Duodenal mucosa (tissue), 2 donors: ENCODE measurements around the gene DCTD.
"Not testable (repeated sequence)": the region's sequence is repeated elsewhere in the genome, so short reads cannot be mapped to it uniquely, and the experiment has no call there.

Source experiments
- H3K27ac ChIP-seq: one replicate; pipeline ENCODE4 v1.7.0; 2013; ENCODE audit warnings: low read depth, low read length
- H3K27me3 ChIP-seq, 2 donors: one replicate each; pipeline ENCODE4 v1.7.0; 2013; ENCODE audit warnings: low read length in 2 of 2, control low read depth in 1 of 2; ENCODE audit not compliant: insufficient read depth in 2 of 2, control insufficient read depth in 1 of 2
- H3K36me3 ChIP-seq, 2 donors: one replicate each; pipeline ENCODE4 v1.7.0; 2013; ENCODE audit warnings: low read length in 2 of 2, control low read depth in 1 of 2; ENCODE audit not compliant: insufficient read depth in 2 of 2, control insufficient read depth in 1 of 2
- H3K4me1 ChIP-seq, 2 donors: one replicate each; pipeline ENCODE4 v1.7.0; 2013; ENCODE audit warnings: low read length in 2 of 2, control low read depth in 1 of 2; ENCODE audit not compliant: insufficient read depth in 2 of 2, control insufficient read depth in 1 of 2
- H3K4me3 ChIP-seq, 2 donors: one replicate each; pipeline ENCODE4 v1.7.0; 2013; ENCODE audit warnings: low read length in 2 of 2, low read depth in 1 of 2
- H3K9ac ChIP-seq, 2 donors: one replicate each; pipeline ENCODE4 v1.7.0; 2013; ENCODE audit warnings: low read length in 2 of 2, low read depth in 1 of 2
- H3K9me3 ChIP-seq, 2 donors: one replicate each; pipeline ENCODE4 v1.7.0; 2013; ENCODE audit warnings: low read length in 2 of 2, control low read depth in 1 of 2; ENCODE audit not compliant: control insufficient read depth in 1 of 2

The DCTD gene

DNA sequence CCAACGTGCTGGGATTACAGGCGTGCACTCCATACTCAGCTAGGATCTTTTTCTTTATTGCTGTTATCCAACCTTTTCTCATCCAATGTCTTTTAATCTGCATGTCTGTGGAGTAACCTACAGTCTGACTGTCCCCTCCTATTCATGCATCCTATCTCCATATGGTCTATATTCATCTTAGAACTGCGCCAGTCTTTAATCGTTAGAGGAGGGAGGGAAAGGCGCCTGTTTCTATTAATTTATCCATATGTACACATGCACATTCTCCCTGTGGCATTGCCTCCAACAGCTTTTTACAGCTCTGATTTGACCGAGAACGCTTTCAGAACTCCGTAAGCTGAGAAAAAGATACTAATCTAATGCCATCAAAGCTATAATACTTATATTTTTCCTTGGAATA, 9.8 kb downstream of the DCTD start:
- Histone ChIP-seq H3K36me3 (peaks cover 11 to 59% of the 10 kb centered on the region in 2 donors), H3K27me3 (no peaks in the 10 kb centered on the region), H3K27ac (no peak overlapping the region), H3K9ac (no peak overlapping the region), H3K4me3 (no peak overlapping the region), H3K4me1 (no peaks in the 10 kb centered on the region), H3K9me3 (no peaks in the 10 kb centered on the region)

DNA sequence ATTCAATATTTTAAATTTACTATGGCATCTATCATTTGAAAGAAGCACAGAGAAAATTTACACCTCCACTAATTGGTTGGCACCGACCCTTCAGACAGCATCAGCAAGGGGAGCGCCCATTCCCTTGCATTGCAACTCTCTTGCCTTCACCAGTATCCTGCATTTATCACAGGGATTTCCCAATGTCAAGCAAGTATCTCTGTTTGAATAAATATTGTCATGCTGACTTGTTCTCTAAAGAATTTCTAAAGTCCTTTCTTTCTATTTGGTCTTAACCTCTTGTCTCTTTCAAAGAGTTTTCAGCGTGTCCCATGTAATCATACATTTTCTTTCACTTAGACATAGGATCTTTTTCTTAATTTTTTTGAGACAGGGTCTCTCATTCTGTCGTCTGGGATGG, 10.4 kb downstream of the DCTD start:
- Histone ChIP-seq H3K9me3 (no peaks in the 10 kb centered on the region), H3K27ac (no peak overlapping the region), H3K27me3 (no peaks in the 10 kb centered on the region), H3K9ac (no peak overlapping the region), H3K4me1 (no peaks in the 10 kb centered on the region), H3K4me3 (no peak overlapping the region), H3K36me3 (peaks cover 11 to 58% of the 10 kb centered on the region in 2 donors)

- H3K27ac ChIP-seq, result no peak overlapping the region
Measured at GRCh38 chr4:182905038-182905437, 12.1 kb downstream of the DCTD start.

GRCh38 chr4:182904211-182904761, 12.9 kb downstream of the DCTD start:
- no peaks in the 10 kb centered on the region for H3K9me3 ChIP-seq
- no peak overlapping the region for H3K27ac ChIP-seq
- peaks cover 0 to 55% of the 10 kb centered on the region in 2 donors for H3K36me3 ChIP-seq

More at GRCh38 chr4:182905038-182905437, 12.1 kb downstream of the DCTD start:
- no peaks in the 10 kb centered on the region for H3K4me1 ChIP-seq
- no peak overlapping the region for H3K9ac ChIP-seq
- H3K36me3 ChIP-seq, result peaks cover 0 to 52% of the 10 kb centered on the region in 2 donors
- H3K27me3 ChIP-seq, result no peaks in the 10 kb centered on the region
- H3K9me3 ChIP-seq, result no peaks in the 10 kb centered on the region
- H3K4me3 ChIP-seq, result no peak overlapping the region

DNA sequence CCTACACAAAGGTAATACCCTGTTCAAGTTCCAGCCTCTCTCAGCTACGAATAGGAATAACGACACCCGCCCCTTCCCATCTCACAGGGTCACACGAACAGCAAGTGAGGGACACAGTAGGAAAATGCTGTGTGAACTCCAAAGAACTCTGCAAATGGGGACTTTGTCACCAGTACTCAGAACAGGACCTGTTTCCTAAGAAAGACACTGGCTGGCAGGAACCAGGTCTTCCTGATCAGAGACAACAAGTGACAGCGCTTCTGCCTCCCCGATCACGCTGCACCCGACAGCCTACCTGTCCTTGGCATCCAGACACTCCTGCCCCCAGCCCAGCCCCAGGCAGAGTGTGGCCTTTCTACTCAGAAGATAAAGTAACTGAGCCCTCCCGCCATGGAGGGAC, 14.2 kb downstream of the DCTD start:
- H3K27ac ChIP-seq, result no peak overlapping the region

More at GRCh38 chr4:182904211-182904761, 12.9 kb downstream of the DCTD start:
- Histone ChIP-seq H3K4me1 (no peaks in the 10 kb centered on the region), H3K27me3 (no peaks in the 10 kb centered on the region), H3K9ac (no peak overlapping the region), H3K4me3 (no peak overlapping the region)

DNA sequence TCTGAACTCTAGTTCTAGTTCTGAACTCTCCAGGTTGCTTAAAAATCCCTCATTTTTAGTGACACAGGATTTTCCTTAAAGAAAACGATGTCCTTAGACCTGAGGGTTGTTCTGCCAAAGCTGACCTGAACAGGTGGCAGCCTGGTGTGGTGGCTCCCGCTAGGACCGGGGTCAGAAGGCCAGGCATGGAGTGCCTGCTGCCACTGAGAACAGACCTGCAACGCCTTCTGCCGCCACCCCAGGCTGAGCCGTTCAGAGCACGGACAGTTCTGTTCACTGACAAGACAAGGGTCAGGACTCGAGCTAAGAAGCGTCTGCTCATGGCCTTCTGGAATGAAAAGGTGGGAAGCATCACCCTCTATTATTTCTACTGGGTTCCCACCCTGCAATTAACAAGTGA, 15.8 kb downstream of the DCTD start:
- H3K9me3 ChIP-seq, result no peaks in the 10 kb centered on the region
- H3K4me3 ChIP-seq, result no peak overlapping the region
- H3K9ac ChIP-seq, result no peak overlapping the region
- H3K36me3 ChIP-seq, result peaks cover 5 to 58% of the 10 kb centered on the region in 2 donors
- no peaks in the 10 kb centered on the region for H3K27me3 ChIP-seq
- H3K27ac ChIP-seq, result no peak overlapping the region
- H3K4me1 ChIP-seq, result no peaks in the 10 kb centered on the region

More for the DNA sequence above, 14.2 kb downstream of the DCTD start:
- no peaks in the 10 kb centered on the region for H3K4me1 ChIP-seq
- no peaks in the 10 kb centered on the region for H3K27me3 ChIP-seq
- H3K4me3 ChIP-seq, result no peak overlapping the region
- peaks cover 5 to 64% of the 10 kb centered on the region in 2 donors for H3K36me3 ChIP-seq
- no peak overlapping the region for H3K9ac ChIP-seq
- no peaks in the 10 kb centered on the region for H3K9me3 ChIP-seq

GRCh38 chr4:182900021-182900420, 17.2 kb downstream of the DCTD start:
- not testable (repeated sequence) for H3K27ac ChIP-seq, H3K4me3 ChIP-seq, H3K27me3 ChIP-seq, H3K9ac ChIP-seq, H3K4me1 ChIP-seq, H3K9me3 ChIP-seq
- peaks cover 5 to 65% of the 10 kb centered on the region in 2 donors for H3K36me3 ChIP-seq

GRCh38 chr4:182898479-182898799, 18.7 kb downstream of the DCTD start:
- Histone ChIP-seq H3K36me3 (peaks cover 20 to 69% of the 10 kb centered on the region in 2 donors), H3K4me3 (no peak overlapping the region), H3K27ac (no peak overlapping the region)

DNA sequence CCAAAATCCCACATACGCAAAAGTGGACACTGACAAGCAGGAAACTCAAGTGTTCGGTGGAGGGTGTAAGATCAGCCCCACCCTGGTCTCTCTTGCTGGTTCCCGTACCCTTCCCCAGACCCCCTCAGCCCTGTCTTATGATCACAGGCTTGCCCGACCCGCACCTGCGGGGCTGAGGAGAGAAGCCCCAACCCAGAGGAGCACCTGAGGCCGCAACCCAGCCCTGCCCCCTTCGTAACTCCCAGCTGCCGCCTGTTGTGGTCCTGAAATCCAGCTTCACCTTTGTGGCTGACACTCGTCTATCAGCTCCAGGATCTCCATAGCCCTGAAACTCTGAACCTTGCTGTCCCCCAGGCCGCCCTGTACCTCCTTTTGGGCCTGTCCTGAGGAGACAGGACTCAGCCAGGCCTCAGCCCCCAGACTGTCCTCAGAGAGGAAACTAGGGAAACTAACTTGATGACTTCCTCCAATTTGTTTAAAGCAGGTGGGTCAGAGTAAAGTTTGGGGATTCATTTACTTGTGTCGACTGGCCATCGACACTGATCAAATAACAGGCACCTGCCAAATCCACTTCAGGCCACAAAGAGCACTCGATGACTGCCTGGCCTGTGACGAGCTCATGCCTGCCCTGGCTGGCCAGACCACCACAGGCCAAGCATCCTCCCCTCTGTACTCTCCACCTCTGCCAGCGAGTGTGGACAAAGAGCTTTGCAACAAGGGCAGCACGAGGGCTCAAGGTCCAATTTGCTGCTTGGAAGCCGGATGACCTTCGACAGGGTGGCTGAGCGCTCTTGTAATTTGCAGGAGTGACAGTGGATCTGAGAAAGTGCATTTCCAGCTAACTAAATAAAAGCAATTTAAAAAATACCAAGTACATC, 19.3 kb downstream of the DCTD start:
- Histone ChIP-seq H3K9ac (no peak overlapping the region), H3K36me3 (peaks cover 25 to 69% of the 10 kb centered on the region in 2 donors), H3K27ac (no peak overlapping the region)

More at GRCh38 chr4:182898479-182898799, 18.7 kb downstream of the DCTD start:
- no peaks in the 10 kb centered on the region for H3K9me3 ChIP-seq
- H3K9ac ChIP-seq, result no peak overlapping the region
- no peaks in the 10 kb centered on the region for H3K27me3 ChIP-seq
- no peaks in the 10 kb centered on the region for H3K4me1 ChIP-seq

DNA sequence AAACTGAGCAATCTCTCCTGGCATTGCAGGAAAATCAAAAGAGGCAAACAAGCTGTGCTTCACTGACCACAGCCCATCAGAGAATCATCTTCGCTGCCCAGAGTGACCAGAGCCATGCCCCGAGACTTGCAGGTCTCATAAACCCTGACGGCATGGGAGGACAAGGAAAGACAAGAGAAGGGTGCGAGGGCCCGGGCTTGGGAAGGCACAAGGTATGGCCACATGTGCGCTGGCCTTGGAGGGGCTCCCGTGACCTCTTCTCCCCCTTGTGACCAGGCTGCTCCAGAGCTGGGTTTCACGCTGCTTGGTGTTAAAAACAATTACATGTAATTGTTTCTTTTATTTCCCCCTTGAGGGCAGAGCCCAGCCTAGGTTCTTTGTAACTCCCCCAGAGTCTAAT, 20.8 kb downstream of the DCTD start:
- Histone ChIP-seq H3K4me3 (no peak overlapping the region), H3K36me3 (peaks cover 29 to 67% of the 10 kb centered on the region in 2 donors), H3K27ac (no peak overlapping the region), H3K4me1 (no peaks in the 10 kb centered on the region), H3K9ac (no peak overlapping the region), H3K9me3 (no peaks in the 10 kb centered on the region), H3K27me3 (no peaks in the 10 kb centered on the region)

More for the DNA sequence above, 19.3 kb downstream of the DCTD start:
- Histone ChIP-seq H3K4me1 (no peaks in the 10 kb centered on the region), H3K4me3 (no peak overlapping the region), H3K27me3 (no peaks in the 10 kb centered on the region), H3K9me3 (no peaks in the 10 kb centered on the region)
